H9 (cell line): ENCODE results near the gene RAVER1. TPM values are rescaled to one million over a fixed set of nuclear protein-coding genes. Genes with fewer than 3 reads are reported as not detected.

Experiments used
- DNase-seq: peaks from one replicate; pipeline ENCODE4 v3.0.0-alpha.2; 2017
- H2AFZ ChIP-seq: one replicate; pipeline ENCODE4 v1.6.1; 2013; ENCODE audit warnings: mild to moderate bottlenecking, low read length, control low read depth, moderate library complexity
- H2AK5ac ChIP-seq: 2 replicates; pipeline ENCODE4 v1.6.1; 2013; ENCODE audit warnings: low read length, control low read depth, mixed read lengths; ENCODE audit not compliant: insufficient read length
- H2BK120ac ChIP-seq: one replicate; pipeline ENCODE4 v1.6.1; 2013; ENCODE audit warnings: low read depth, mild to moderate bottlenecking, low read length, control low read depth, inconsistent platforms; ENCODE audit not compliant: poor library complexity, severe bottlenecking
- H2BK12ac ChIP-seq: 2 replicates; pipeline ENCODE4 v1.6.1; 2013; ENCODE audit warnings: low read length, control low read depth, mixed read lengths, low read depth; ENCODE audit not compliant: insufficient read length
- H2BK15ac ChIP-seq: 2 replicates; pipeline ENCODE4 v1.6.1; 2013; ENCODE audit warnings: low read depth, low read length, control low read depth
- H2BK20ac ChIP-seq: one replicate; pipeline ENCODE4 v1.6.1; 2013; ENCODE audit warnings: low read depth, mild to moderate bottlenecking, low read length, control low read depth, inconsistent platforms; ENCODE audit not compliant: poor library complexity, severe bottlenecking
- H2BK5ac ChIP-seq: 2 replicates; pipeline ENCODE4 v1.6.1; 2013; ENCODE audit warnings: low read length, control low read depth, mixed read lengths; ENCODE audit not compliant: insufficient read length
- H3K14ac ChIP-seq: 2 replicates; pipeline ENCODE4 v1.6.1; 2013; ENCODE audit warnings: low read length, control low read depth; ENCODE audit not compliant: insufficient read depth
- H3K18ac ChIP-seq: 2 replicates; pipeline ENCODE4 v1.6.1; 2013; ENCODE audit warnings: low read depth, mild to moderate bottlenecking, mixed read lengths, low read length, control low read depth; ENCODE audit not compliant: insufficient read length
- H3K23ac ChIP-seq: 2 replicates; pipeline ENCODE4 v1.6.1; 2013; ENCODE audit warnings: low read length, control low read depth, mixed read lengths, low read depth; ENCODE audit not compliant: insufficient read length
- H3K23me2 ChIP-seq: 2 replicates; pipeline ENCODE4 v1.6.1; 2013; ENCODE audit warnings: low read depth, mild to moderate bottlenecking, mixed read lengths, low read length, control low read depth; ENCODE audit not compliant: insufficient read length, poor library complexity, severe bottlenecking
- H3K27ac ChIP-seq: 2 replicates; pipeline ENCODE4 v1.5.1; 2013; ENCODE audit warnings: low read length, control low read depth, mixed read lengths, low read depth; ENCODE audit not compliant: insufficient read length
- H3K27me3 ChIP-seq: 2 replicates; pipeline ENCODE4 v1.6.1; 2013; ENCODE audit warnings: low read length, control low read depth, inconsistent platforms; ENCODE audit not compliant: insufficient read depth
- H3K4ac ChIP-seq: 2 replicates; pipeline ENCODE4 v1.6.1; 2013; ENCODE audit warnings: low read depth, mild to moderate bottlenecking, control low read depth, inconsistent platforms, low read length, moderate library complexity
- H3K4me1 ChIP-seq: 2 replicates; pipeline ENCODE4 v1.6.1; 2013; ENCODE audit warnings: low read length, control low read depth, inconsistent platforms; ENCODE audit not compliant: insufficient read depth
- H3K4me2 ChIP-seq: 2 replicates; pipeline ENCODE4 v1.6.1; 2013; ENCODE audit warnings: low read length, control low read depth, mixed read lengths; ENCODE audit not compliant: insufficient read length, insufficient read depth
- H3K56ac ChIP-seq: 2 replicates; pipeline ENCODE4 v1.6.1; 2013; ENCODE audit warnings: low read depth, mild to moderate bottlenecking, mixed read lengths, low read length, control low read depth; ENCODE audit not compliant: insufficient read length
- H3K79me1 ChIP-seq: 2 replicates; pipeline ENCODE4 v1.6.1; 2013; ENCODE audit warnings: low read depth, mild to moderate bottlenecking, moderate library complexity, low read length, control low read depth, inconsistent platforms; ENCODE audit not compliant: insufficient read depth, poor library complexity, severe bottlenecking
- H3K79me2 ChIP-seq: 2 replicates; pipeline ENCODE4 v1.6.1; 2013; ENCODE audit warnings: low read length, control low read depth, inconsistent platforms; ENCODE audit not compliant: insufficient read depth
- H3K9ac ChIP-seq: 2 replicates; pipeline ENCODE4 v1.6.1; 2013; ENCODE audit warnings: low read length, control low read depth, mixed read lengths; ENCODE audit not compliant: insufficient read length; ENCODE audit errors: extremely low read depth
- H3K9me3 ChIP-seq: one replicate; pipeline ENCODE4 v1.6.1; 2013; ENCODE audit warnings: low read depth, low read length, inconsistent platforms; ENCODE audit not compliant: control insufficient read depth
- H3T11ph ChIP-seq: one replicate; pipeline ENCODE4 v1.6.1; 2013; ENCODE audit warnings: mild to moderate bottlenecking, low read length, control low read depth, inconsistent platforms
- H4K20me1 ChIP-seq: one replicate; pipeline ENCODE4 v1.6.1; 2013; ENCODE audit not compliant: control insufficient read depth, insufficient read length, insufficient read depth
- H4K5ac ChIP-seq: 2 replicates; pipeline ENCODE4 v1.6.1; 2013; ENCODE audit warnings: low read depth, mild to moderate bottlenecking, mixed read lengths, low read length, control low read depth; ENCODE audit not compliant: insufficient read length
- H4K8ac ChIP-seq: replicated peaks from 2 replicates; pipeline ENCODE4 v1.6.1; 2013; ENCODE audit warnings: low read length, control low read depth, mixed read lengths, low read depth; ENCODE audit not compliant: insufficient read length
- H4K91ac ChIP-seq: 2 replicates; pipeline ENCODE4 v1.6.1; 2013; ENCODE audit warnings: low read depth, mild to moderate bottlenecking, moderate library complexity, mixed read lengths, low read length, control low read depth; ENCODE audit not compliant: insufficient read length
- H3K27ac Mint-ChIP-seq, 3 experiments: 2 replicates in 2 of 3; 3 replicates in 1 of 3; pipeline ENCODE4 v1.8.0; 2020 to 2021; ENCODE audit warnings: mixed read lengths in 3 of 3, mild to moderate bottlenecking in 1 of 3, moderate library complexity in 1 of 3
- H3K27me3 Mint-ChIP-seq: 2 replicates; pipeline ENCODE4 v1.8.0; 2021; ENCODE audit warnings: low read depth, mild to moderate bottlenecking, moderate library complexity, mixed read lengths
- H3K36me3 Mint-ChIP-seq, 3 experiments: 2 replicates in 2 of 3; 3 replicates in 1 of 3; pipeline ENCODE4 v1.8.0; 2020 to 2021; ENCODE audit warnings: low read depth in 3 of 3, mixed read lengths in 3 of 3; ENCODE audit not compliant: insufficient read depth in 1 of 3
- H3K4me1 Mint-ChIP-seq, 2 experiments: 2 replicates each; pipeline ENCODE4 v1.8.0; 2020; ENCODE audit warnings: mixed read lengths in 2 of 2
- H3K4me3 Mint-ChIP-seq, 2 experiments: 2 replicates in 1 of 2; 3 replicates in 1 of 2; pipeline ENCODE4 v1.8.0; 2020 to 2021; ENCODE audit warnings: mild to moderate bottlenecking in 2 of 2, mixed read lengths in 2 of 2, moderate library complexity in 1 of 2
- H3K9me3 Mint-ChIP-seq, 2 experiments: 2 replicates in 1 of 2; 3 replicates in 1 of 2; pipeline ENCODE4 v1.8.0; 2020; ENCODE audit warnings: mild to moderate bottlenecking in 2 of 2, mixed read lengths in 2 of 2, moderate library complexity in 1 of 2
- CTCF ChIP-seq: fragments of 200-600 bp; sonication (generic); conservative IDR thresholded peaks from 3 replicates; pipeline ENCODE4 v1.8.0; 2021; ENCODE audit warnings: antibody characterized with exemption, mild to moderate bottlenecking
- WGBS: extraction: QIAGEN DNeasy Blood & Tissue Kit; methylation state at CpG from one replicate; pipeline ENCODE4 v1.1.7; 2013; ENCODE audit warnings: missing lambda C conversion rate, low lambda C conversion rate, mixed read lengths; ENCODE audit not compliant: insufficient read length; ENCODE audit errors: extremely low coverage; 5-methylcytosine and 5-hydroxymethylcytosine counted together
- total RNA-seq: library from RNA; stranded (reverse); gene quantifications from 2 replicates; pipeline ENCODE4 v1.2.1, GENCODE V29; 2021

The RAVER1 gene
- total RNA-seq, 1 experiment from 2014 or later, result 74.7 TPM

- H3K9me3 ChIP-seq, result no peaks in the 10 kb centered on the region
- Mint-ChIP-seq H3K27ac (no peak overlapping the region), H3K4me3 (no peak overlapping the region; a peak in 1 of 5 replicates), H3K9me3 (no peaks in the 10 kb centered on the region), H3K27me3 (peaks cover 53% of the 10 kb centered on the region), H3K36me3 (no peaks in the 10 kb centered on the region; a peak in 1 of 7 replicates), H3K4me1 (0 out of 4 replicates have a peak, but pooled peaks cover 0 to 6% of the 10 kb centered on the region in 2 experiments)
- H2BK5ac ChIP-seq, result no peak overlapping the region
- no peak overlapping the region for H3K14ac ChIP-seq
- no peak overlapping the region for H3K4me2 ChIP-seq
- no peaks in the 10 kb centered on the region for H3K79me1 ChIP-seq
- H3K27ac ChIP-seq, result no peak overlapping the region
- H4K91ac ChIP-seq, result no peak overlapping the region
- H3K23me2 ChIP-seq, result peaks cover 6% of the 10 kb centered on the region
- no peak overlapping the region for H2BK20ac ChIP-seq
- peaks cover 9% of the 10 kb centered on the region; the same call in 1 of the 2 replicates for H3K27me3 ChIP-seq
- H3K79me2 ChIP-seq, result no peaks in the 10 kb centered on the region
- H4K8ac ChIP-seq, result no peak overlapping the region
- no peak overlapping the region for H2AFZ ChIP-seq
- H3K56ac ChIP-seq, result no peak overlapping the region
- H3T11ph ChIP-seq, result no peak overlapping the region
- H3K9ac ChIP-seq, result no peak overlapping the region
- H2AK5ac ChIP-seq, result no peak overlapping the region
- no peak overlapping the region for H2BK15ac ChIP-seq
- H3K4ac ChIP-seq, result no peak overlapping the region
- no peak overlapping the region for H4K5ac ChIP-seq
- no peaks in the 10 kb centered on the region for H3K4me1 ChIP-seq
- TF ChIP-seq CTCF, result no peak
- no peak for DNase-seq
- H2BK12ac ChIP-seq, result no peak overlapping the region
- H3K18ac ChIP-seq, result no peak overlapping the region
- H4K20me1 ChIP-seq, result no peaks in the 10 kb centered on the region
- WGBS, result no CpG with 5 or more reads among the region's 10 CpGs
- no peak overlapping the region for H3K23ac ChIP-seq
- no peak overlapping the region for H2BK120ac ChIP-seq
Measured at GRCh38 chr19:10274589-10274988, 58.7 kb downstream of the RAVER1 start.
